Osteoblast (primary cell): ENCODE results near the gene RERG. TPM values are rescaled to one million over a fixed set of nuclear protein-coding genes. Genes with fewer than 3 reads are reported as not detected.

ENCODE experiments used
- DNase-seq: peaks from one replicate; pipeline ENCODE4 v3.0.0; 2011; ENCODE audit warnings: low spot score, mixed read lengths; ENCODE audit not compliant: insufficient read length; ENCODE audit errors: missing footprints
- H2AFZ ChIP-seq: 2 replicates; pipeline ENCODE4 v1.6.0; 2011; ENCODE audit warnings: mild to moderate bottlenecking, low read length
- H3K27ac ChIP-seq: 2 replicates; pipeline ENCODE4 v1.5.1; 2011; ENCODE audit warnings: mild to moderate bottlenecking, low read depth, low read length, moderate library complexity
- H3K27me3 ChIP-seq: 2 replicates; pipeline ENCODE4 v1.6.0; 2012; ENCODE audit warnings: mild to moderate bottlenecking, control low read depth, inconsistent platforms, low read length, moderate library complexity; ENCODE audit not compliant: insufficient read depth
- H3K36me3 ChIP-seq: 2 replicates; pipeline ENCODE4 v1.5.1; 2011; ENCODE audit warnings: mild to moderate bottlenecking, low read length, control low read depth, moderate library complexity; ENCODE audit not compliant: insufficient read depth
- H3K4me1 ChIP-seq: 2 replicates; pipeline ENCODE4 v1.5.1; 2011; ENCODE audit warnings: mild to moderate bottlenecking, low read length, control low read depth, moderate library complexity; ENCODE audit not compliant: insufficient read depth
- H3K4me2 ChIP-seq: 2 replicates; pipeline ENCODE4 v1.6.0; 2011; ENCODE audit warnings: mild to moderate bottlenecking, low read length; ENCODE audit not compliant: insufficient read depth
- H3K4me3 ChIP-seq: fragments of 200-600 bp; sonication (generic); 3 replicates; pipeline ENCODE4 v1.5.1; 2012; ENCODE audit warnings: mild to moderate bottlenecking, low read length, inconsistent platforms; ENCODE audit not compliant: insufficient read depth
- H3K79me2 ChIP-seq: 2 replicates; pipeline ENCODE4 v1.6.0; 2012; ENCODE audit warnings: mild to moderate bottlenecking, low read length, control low read depth, inconsistent platforms; ENCODE audit not compliant: insufficient read depth
- H3K9me3 ChIP-seq: 2 replicates; pipeline ENCODE4 v1.5.1; 2011; ENCODE audit warnings: low read depth, low read length, control low read depth
- H4K20me1 ChIP-seq: 2 replicates; pipeline ENCODE4 v1.6.0; 2012; ENCODE audit warnings: mild to moderate bottlenecking, low read length, control low read depth; ENCODE audit not compliant: insufficient read depth
- total RNA-seq: library from RNA; depleted of rRNA; stranded (reverse); fragments of >200 nt; gene quantifications from 2 replicates; pipeline ENCODE4 v1.2.3, GENCODE V29; 2012
- TF ChIP-seq, protein P1 (sequence below): IDR thresholded peaks from 2 replicates; pipeline ENCODE4 v1.5.1; 2011; ENCODE audit warnings: mild to moderate bottlenecking, low read depth, low read length, moderate library complexity; ENCODE audit errors: extremely low read depth

The RERG gene
- total RNA-seq, 1 donor, result not detected

DNA sequence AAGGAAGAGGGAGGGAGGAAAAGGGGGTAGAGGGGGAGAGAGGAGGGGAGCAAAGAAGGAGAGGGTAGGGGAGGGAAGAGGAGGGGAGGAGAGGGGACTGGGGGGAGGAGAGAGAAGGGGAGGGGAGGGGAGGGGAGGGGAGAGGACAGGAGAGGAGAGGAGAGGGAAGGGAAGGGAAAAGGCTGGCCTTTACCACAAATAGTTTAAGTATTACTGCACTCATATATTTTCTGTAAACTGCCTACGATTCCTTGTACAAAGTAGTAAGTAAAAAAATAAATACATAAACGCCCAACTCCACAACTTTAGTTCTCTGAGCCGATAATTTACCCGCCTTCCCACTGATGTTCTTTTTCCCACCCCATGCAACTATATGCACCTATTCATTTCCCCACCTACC, 23.7 kb upstream of the RERG start:
- Histone ChIP-seq H3K4me1 (no peaks in the 10 kb centered on the region), H3K27me3 (no peaks in the 10 kb centered on the region), H3K36me3 (no peaks in the 10 kb centered on the region), H3K9me3 (no peaks in the 10 kb centered on the region), H2AFZ (no peak overlapping the region), H4K20me1 (no peaks in the 10 kb centered on the region), H3K79me2 (no peaks in the 10 kb centered on the region), H3K4me2 (no peak overlapping the region), H3K4me3 (no peak overlapping the region), H3K27ac (no peak overlapping the region)
- TF ChIP-seq, protein P1, sequence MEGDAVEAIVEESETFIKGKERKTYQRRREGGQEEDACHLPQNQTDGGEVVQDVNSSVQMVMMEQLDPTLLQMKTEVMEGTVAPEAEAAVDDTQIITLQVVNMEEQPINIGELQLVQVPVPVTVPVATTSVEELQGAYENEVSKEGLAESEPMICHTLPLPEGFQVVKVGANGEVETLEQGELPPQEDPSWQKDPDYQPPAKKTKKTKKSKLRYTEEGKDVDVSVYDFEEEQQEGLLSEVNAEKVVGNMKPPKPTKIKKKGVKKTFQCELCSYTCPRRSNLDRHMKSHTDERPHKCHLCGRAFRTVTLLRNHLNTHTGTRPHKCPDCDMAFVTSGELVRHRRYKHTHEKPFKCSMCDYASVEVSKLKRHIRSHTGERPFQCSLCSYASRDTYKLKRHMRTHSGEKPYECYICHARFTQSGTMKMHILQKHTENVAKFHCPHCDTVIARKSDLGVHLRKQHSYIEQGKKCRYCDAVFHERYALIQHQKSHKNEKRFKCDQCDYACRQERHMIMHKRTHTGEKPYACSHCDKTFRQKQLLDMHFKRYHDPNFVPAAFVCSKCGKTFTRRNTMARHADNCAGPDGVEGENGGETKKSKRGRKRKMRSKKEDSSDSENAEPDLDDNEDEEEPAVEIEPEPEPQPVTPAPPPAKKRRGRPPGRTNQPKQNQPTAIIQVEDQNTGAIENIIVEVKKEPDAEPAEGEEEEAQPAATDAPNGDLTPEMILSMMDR, result no peak
- no peak for DNase-seq

DNA sequence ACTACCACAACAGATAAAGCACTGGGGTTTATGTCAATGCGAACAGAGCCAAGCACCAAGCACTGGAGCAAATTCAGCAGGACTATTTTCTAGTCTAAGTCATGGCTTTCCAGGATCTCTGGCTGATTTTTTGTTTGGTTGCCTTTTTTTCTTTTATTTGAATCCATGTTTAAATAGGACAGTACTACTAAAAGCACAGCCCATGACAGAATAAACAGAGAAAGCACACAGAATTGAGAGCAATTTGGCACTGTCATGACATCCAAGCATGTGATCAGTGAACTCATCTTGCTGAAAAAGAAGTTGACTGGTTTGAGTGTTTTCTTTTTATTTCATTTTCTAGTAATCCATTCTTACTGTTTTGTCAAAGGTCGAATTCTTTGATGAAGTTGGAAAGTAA, 23.1 kb upstream of the RERG start:
- TF ChIP-seq, protein P1, result no peak
- H3K4me3 ChIP-seq, result no peak overlapping the region
- DNase-seq, result no peak
- no peak overlapping the region for H3K4me2 ChIP-seq
- no peaks in the 10 kb centered on the region for H3K36me3 ChIP-seq
- no peaks in the 10 kb centered on the region for H3K9me3 ChIP-seq
- H3K79me2 ChIP-seq, result no peaks in the 10 kb centered on the region
- H3K27me3 ChIP-seq, result no peaks in the 10 kb centered on the region
- H3K4me1 ChIP-seq, result no peaks in the 10 kb centered on the region
- H2AFZ ChIP-seq, result no peak overlapping the region
- H3K27ac ChIP-seq, result no peak overlapping the region
- H4K20me1 ChIP-seq, result no peaks in the 10 kb centered on the region

DNA sequence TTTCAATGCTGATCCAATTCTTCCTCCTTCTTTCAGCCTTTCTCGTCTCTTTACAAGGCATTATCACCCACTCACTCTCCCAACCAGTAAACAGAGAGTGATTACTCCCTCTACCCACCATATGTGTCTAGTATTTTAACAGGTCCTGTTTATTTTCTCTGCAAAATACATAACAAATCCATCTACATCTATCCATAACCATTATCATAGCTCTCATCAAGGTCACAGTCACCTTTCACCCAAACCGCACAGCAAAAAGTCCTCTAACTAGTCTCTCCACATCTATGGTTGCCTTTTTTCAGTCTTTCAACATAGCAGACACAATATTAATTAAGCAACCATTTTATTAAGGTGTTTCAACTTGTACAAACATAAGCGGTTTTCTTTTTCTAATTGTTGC, 21.9 kb upstream of the RERG start:
- no peak for DNase-seq
- Histone ChIP-seq H3K27me3 (no peaks in the 10 kb centered on the region), H3K9me3 (no peaks in the 10 kb centered on the region), H3K36me3 (no peaks in the 10 kb centered on the region), H3K4me2 (no peak overlapping the region), H3K27ac (no peak overlapping the region), H3K4me3 (no peak overlapping the region), H2AFZ (no peak overlapping the region), H3K4me1 (no peaks in the 10 kb centered on the region), H4K20me1 (no peaks in the 10 kb centered on the region), H3K79me2 (no peaks in the 10 kb centered on the region)
- TF ChIP-seq, protein P1, result no peak

DNA sequence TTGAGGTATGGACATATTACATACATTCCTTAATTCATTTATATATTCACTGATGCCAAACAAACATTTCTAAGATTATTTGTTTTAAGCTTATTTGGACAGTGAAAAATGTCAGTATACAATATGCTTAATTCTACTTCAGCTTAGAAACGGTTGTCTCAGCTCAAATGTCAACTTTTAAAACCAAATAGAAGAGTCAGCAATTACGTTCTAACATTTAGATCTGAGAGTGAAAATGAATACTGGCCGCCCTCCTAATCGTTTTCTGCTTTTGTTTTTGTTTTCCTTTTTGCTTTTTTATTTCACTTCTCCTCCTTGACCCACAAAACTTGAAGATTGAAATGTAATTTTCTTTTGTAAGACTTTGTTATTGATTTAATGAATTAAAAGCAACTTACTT, 19.7 kb upstream of the RERG start:
- no peak for DNase-seq
- no peaks in the 10 kb centered on the region for H3K9me3 ChIP-seq
- H3K27ac ChIP-seq, result no peak overlapping the region
- no peaks in the 10 kb centered on the region for H3K36me3 ChIP-seq
- H3K27me3 ChIP-seq, result no peaks in the 10 kb centered on the region
- no peak overlapping the region for H2AFZ ChIP-seq
- H3K4me1 ChIP-seq, result no peaks in the 10 kb centered on the region
- no peak overlapping the region for H3K4me3 ChIP-seq
- no peaks in the 10 kb centered on the region for H4K20me1 ChIP-seq
- TF ChIP-seq, protein P1, result no peak
- no peak overlapping the region for H3K4me2 ChIP-seq
- no peaks in the 10 kb centered on the region for H3K79me2 ChIP-seq
